ENCODE results near the gene KDM2A.

Gene KDM2A

DNA sequence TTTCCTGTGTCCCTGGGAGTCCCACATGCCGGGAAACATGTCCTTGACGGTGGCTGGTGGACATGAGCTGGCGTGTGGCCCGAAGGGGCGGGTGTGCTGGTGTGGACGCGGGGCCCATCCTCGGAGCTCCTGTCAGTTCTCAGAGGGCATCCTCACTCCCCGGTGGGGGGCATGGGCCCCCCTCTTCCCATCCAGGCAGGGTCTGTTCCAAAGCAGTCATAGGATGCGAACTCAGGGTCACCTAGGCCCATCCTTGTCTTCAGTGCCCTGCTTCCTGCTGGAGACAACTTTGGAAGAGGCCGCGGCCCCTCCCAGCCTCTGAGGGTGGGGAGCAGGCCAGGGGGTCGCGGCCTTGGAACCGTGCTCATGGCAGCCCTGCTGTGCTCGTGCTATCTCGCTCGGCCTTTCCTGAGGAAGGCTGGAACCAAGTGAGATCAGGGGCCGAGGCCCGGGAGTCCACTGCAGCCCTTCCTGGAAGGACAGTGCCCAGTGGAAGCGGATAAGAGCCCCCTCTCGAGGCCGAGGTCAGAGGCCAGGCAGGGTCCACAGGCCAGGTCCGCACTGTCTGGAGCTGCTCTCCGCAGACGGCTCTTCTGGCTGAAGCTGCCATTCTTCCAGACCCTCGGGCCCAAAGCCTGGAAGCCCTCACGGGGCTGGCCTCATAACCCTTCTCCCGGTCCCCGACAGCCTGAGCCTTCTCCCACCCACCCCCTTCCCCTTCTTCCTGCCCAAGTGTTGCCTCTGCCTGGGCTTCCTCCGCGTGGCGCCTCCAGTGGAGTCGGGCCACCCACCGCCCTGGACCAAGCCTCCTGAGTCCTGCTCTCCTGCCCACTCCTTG, 155.9 kb downstream of the KDM2A start:
- DNase-seq = no peak

- no peak for DNase-seq
Measured at GRCh38 chr11:67275606-67276409, 156.7 kb downstream of the KDM2A start.

- DNase-seq = peak in 1 of 4 experiments; percentile 26
Measured at GRCh38 chr11:67276781-67277230, 157.7 kb downstream of the KDM2A start.

- peak; percentile 68 to 91 (median 78) for DNase-seq
Measured at GRCh38 chr11:67277231-67277961, 158.3 kb downstream of the KDM2A start.

- DNase-seq = no peak
Measured at GRCh38 chr11:67278135-67278938, 159.3 kb downstream of the KDM2A start.

DNA sequence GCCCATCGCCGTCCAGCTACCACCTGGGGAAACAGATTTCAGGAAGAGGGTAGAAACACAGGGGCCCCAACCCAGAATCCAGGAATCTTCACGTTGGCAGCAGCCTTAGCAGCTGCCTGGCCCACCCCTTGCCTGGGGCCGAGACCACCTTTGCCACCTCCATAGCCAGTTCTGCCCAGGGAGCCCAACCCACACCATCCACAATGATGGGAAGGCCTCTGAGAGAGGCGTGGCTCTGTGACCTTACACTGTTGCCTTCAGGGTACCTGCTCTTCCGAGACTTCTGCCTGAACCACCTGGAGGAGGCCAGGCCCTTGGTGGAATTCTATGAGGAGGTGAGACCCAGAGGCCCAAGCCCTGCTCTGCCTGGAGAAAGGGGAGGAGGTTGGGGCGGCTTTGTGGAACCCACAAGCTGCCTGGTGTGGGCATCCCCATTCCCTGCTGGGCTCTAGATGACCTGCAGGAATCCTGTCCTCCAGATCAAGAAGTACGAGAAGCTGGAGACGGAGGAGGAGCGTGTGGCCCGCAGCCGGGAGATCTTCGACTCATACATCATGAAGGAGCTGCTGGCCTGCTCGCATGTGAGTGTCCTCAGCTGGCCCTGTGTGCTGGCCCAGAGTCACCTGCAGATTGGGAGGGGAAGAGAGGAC, 160.0 kb downstream of the KDM2A start:
- no peak for DNase-seq

- DNase-seq = no peak
Measured at GRCh38 chr11:67279589-67280340, 160.7 kb downstream of the KDM2A start.

DNA sequence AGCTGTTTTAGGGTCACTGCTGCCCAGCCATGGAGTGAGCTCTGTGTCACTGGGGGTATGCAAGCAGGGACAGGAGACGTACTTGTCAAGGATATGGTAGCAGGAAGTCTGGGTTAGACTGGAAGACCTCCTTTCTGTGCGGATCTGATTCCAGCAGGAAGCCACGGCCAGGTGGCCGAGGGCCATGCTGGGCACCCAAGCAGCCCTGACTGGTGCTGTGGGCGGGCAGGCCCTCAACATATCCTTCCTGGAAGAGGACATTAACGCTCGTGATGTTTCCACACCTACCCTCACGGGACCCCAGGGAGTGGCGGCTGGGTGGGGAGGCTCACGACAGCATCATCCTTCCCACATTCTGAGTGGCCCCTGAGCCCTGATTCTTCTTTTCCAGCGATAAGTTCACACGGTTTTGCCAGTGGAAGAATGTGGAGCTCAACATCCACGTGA, 161.3 kb downstream of the KDM2A start:
- no peak for DNase-seq

DNA sequence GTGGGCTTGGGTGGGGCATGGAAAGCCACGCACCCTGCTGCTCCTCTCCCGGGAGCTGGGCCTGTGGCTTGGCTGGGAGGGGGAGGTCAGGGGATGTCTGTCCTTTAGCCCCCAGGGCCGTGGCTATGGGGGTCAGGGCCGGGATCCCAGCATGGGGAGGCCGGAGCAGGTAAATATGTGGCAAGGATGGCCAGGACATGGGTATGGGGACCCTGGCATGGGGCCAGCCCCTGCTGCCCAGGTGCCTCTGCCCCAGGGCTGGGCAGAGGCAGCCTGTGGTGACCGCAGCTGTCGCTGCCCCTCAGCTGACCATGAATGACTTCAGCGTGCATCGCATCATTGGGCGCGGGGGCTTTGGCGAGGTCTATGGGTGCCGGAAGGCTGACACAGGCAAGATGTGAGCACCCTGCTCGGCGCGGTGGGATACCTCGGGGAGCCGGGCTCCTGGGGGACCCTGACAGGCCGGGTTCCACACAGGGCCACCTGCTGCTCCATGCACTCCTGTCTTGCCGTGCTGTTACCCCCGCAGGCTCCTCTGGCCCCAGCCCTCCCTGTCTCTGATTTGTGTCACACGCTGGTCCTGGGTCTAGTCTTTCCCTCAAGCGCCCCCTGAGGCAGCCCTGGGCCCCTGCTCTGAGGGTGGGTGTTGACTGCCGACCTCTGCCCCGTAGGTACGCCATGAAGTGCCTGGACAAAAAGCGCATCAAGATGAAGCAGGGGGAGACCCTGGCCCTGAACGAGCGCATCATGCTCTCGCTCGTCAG, 161.9 kb downstream of the KDM2A start:
- no peak for DNase-seq

GRCh38 chr11:67281552-67282150, 162.6 kb downstream of the KDM2A start:
- no peak for DNase-seq

GRCh38 chr11:67282155-67282875, 163.3 kb downstream of the KDM2A start:
- no peak for DNase-seq

- no peak for DNase-seq
Measured at GRCh38 chr11:67282876-67283371, 163.9 kb downstream of the KDM2A start.

- DNase-seq = no peak
Measured at GRCh38 chr11:67283481-67283963, 164.5 kb downstream of the KDM2A start.

GRCh38 chr11:67284811-67285540, 165.9 kb downstream of the KDM2A start:
- no peak for DNase-seq

- no peak for DNase-seq
Measured at GRCh38 chr11:67285541-67286498, 166.8 kb downstream of the KDM2A start.

DNA sequence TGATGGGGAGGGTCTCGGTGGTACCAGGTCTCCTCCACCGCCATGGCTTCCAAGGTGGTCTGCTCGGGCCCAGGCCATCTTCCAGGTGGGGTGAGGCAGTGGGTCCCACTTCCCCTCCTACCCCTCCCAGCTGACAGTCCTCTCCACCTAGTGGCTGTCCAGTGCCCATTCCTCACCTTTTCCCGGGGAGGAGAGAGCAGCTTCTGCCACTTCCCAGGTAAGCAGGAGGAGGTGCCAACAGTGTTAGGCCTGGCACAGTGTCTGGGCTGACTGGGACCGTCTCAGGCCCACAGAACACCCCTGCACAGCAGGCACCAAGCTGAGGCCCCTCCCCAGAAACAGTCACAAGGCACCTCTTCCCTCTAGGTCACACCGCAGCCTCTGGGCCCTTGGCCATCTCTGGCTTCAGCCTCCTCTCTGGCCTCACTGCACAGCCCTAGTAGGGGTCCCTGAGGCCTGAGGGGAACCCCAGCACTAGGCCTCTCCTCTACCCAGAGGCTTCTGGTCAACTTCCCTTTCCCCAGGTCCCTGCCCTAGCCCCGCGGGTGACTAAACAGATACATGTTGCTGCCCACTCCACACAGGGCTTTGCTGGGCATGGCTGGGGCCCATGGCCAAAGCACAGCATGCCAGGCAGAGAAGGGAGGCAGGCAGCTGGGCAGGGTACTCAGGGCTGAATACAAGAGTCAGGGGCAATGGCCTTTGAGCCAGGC, 167.7 kb downstream of the KDM2A start:
- DNase-seq = no peak
